HEK293 (cell line): ENCODE data around the gene JOSD2.

Experiments
- CTCF ChIA-PET: fragments of 350-600 bp; formaldehyde crosslinking; extraction: SDS; loops from one replicate; lab custom pipeline; 2021; ENCODE audit warnings: antibody characterized with exemption; lab: Yijun Ruan, JAX
- POLR2A ChIA-PET: fragments of 300-600 bp; formaldehyde crosslinking; extraction: SDS; loops from one replicate; lab custom pipeline; 2020; ENCODE audit warnings: antibody characterized with exemption, inconsistent platforms; lab: Yijun Ruan, JAX
- H3K27ac ChIP-seq: fragments of 200-500 bp; sonication (Bioruptor generic); 2 replicates; pipeline ENCODE4 v1.5.1; 2014; ENCODE audit warnings: low read depth, low read length, control low read depth, inconsistent platforms; ENCODE audit errors: extremely low read depth
- H3K36me3 ChIP-seq, 2 experiments: fragments of 200-500 bp in 1 of 2; sonication (Bioruptor generic) in 1 of 2; 1 replicate in 1 of 2; 2 replicates in 1 of 2; pipeline ENCODE4 v1.5.1; 2014 to 2017; ENCODE audit warnings: inconsistent platforms in 2 of 2, low read length in 2 of 2; ENCODE audit not compliant: control insufficient read depth in 2 of 2, insufficient read depth in 1 of 2
- H3K4me1 ChIP-seq: fragments of 200-500 bp; sonication (Bioruptor generic); 2 replicates; pipeline ENCODE4 v1.5.1; 2014; ENCODE audit warnings: mild to moderate bottlenecking, low read length, inconsistent platforms; ENCODE audit not compliant: control insufficient read depth, insufficient read depth
- H3K4me3 ChIP-seq: 2 replicates; pipeline ENCODE4 v1.5.1; 2011; ENCODE audit warnings: low read depth, mild to moderate bottlenecking, control low read depth, low read length, moderate library complexity
- H3K9me3 ChIP-seq: fragments of 200-500 bp; sonication (Bioruptor generic); 2 replicates; pipeline ENCODE4 v1.5.1; 2014; ENCODE audit warnings: low read depth, low read length, inconsistent platforms; ENCODE audit not compliant: control insufficient read depth, insufficient read depth
- EGR2 ChIP-seq: fragments of 450-650 bp; formaldehyde crosslinking; IDR thresholded peaks from 2 replicates; pipeline ENCODE4 v1.5.1; 2016; ENCODE audit warnings: low read depth, missing biosample characterization, missing genetic modification characterization
- FEZF1 ChIP-seq: fragments of 450-650 bp; formaldehyde crosslinking; IDR thresholded peaks from 2 replicates; pipeline ENCODE4 v1.5.1; 2016; ENCODE audit warnings: missing biosample characterization, missing genetic modification characterization
- MEIS1 ChIP-seq: sonication (generic); formaldehyde crosslinking; IDR thresholded peaks from 2 replicates; pipeline ENCODE4 v1.8.1; 2022; ENCODE audit warnings: missing genetic modification reagents, mild to moderate bottlenecking, borderline replicate concordance
- PRDM1 ChIP-seq: fragments of 450-650 bp; formaldehyde crosslinking; IDR thresholded peaks from 2 replicates; pipeline ENCODE4; 2016; ENCODE audit warnings: missing biosample characterization, missing genetic modification characterization
- RBAK ChIP-seq: fragments of 450-650 bp; formaldehyde crosslinking; IDR thresholded peaks from 2 replicates; pipeline ENCODE4 v1.5.1; 2016; ENCODE audit warnings: missing biosample characterization, missing genetic modification characterization
- SCRT2 ChIP-seq: fragments of 450-650 bp; formaldehyde crosslinking; IDR thresholded peaks from 2 replicates; pipeline ENCODE4 v1.5.1; 2016; ENCODE audit warnings: missing biosample characterization, missing genetic modification characterization
- ZFP69B ChIP-seq: fragments of 450-650 bp; formaldehyde crosslinking; IDR thresholded peaks from 2 replicates; pipeline ENCODE4 v1.5.1; 2016; ENCODE audit warnings: missing biosample characterization, missing genetic modification characterization
- ZNF121 ChIP-seq: fragments of 450-650 bp; formaldehyde crosslinking; IDR thresholded peaks from 2 replicates; pipeline ENCODE4 v1.5.1; 2016; ENCODE audit warnings: missing biosample characterization, missing genetic modification characterization
- ZNF169 ChIP-seq: fragments of 450-650 bp; formaldehyde crosslinking; IDR thresholded peaks from 2 replicates; pipeline ENCODE4 v1.5.1; 2016; ENCODE audit warnings: missing biosample characterization, missing genetic modification characterization
- ZNF202 ChIP-seq: fragments of 450-650 bp; formaldehyde crosslinking; IDR thresholded peaks from 2 replicates; pipeline ENCODE4 v1.5.1; 2016; ENCODE audit warnings: missing biosample characterization, missing genetic modification characterization, borderline replicate concordance
- ZNF23 ChIP-seq: fragments of 450-650 bp; formaldehyde crosslinking; IDR thresholded peaks from 2 replicates; pipeline ENCODE4 v1.5.1; 2016; ENCODE audit warnings: missing biosample characterization, missing genetic modification characterization, borderline replicate concordance
- ZNF239 ChIP-seq: fragments of 450-650 bp; formaldehyde crosslinking; IDR thresholded peaks from 2 replicates; pipeline ENCODE4 v1.5.1; 2016; ENCODE audit warnings: missing biosample characterization, missing genetic modification characterization
- ZNF280D ChIP-seq: fragments of 450-650 bp; formaldehyde crosslinking; IDR thresholded peaks from 2 replicates; pipeline ENCODE4 v1.5.1; 2016; ENCODE audit warnings: missing biosample characterization, missing genetic modification characterization
- ZNF324 ChIP-seq: fragments of 450-650 bp; formaldehyde crosslinking; IDR thresholded peaks from 2 replicates; pipeline ENCODE4 v1.5.1; 2016; ENCODE audit warnings: missing biosample characterization, missing genetic modification characterization
- ZNF366 ChIP-seq: fragments of 450-650 bp; formaldehyde crosslinking; conservative IDR thresholded peaks from 2 replicates; pipeline ENCODE4 v1.5.1; 2016; ENCODE audit warnings: missing biosample characterization, missing genetic modification characterization
- ZNF548 ChIP-seq: fragments of 450-650 bp; formaldehyde crosslinking; IDR thresholded peaks from 2 replicates; pipeline ENCODE4 v1.5.1; 2016; ENCODE audit warnings: missing biosample characterization, missing genetic modification characterization
- ZNF596 ChIP-seq: fragments of 450-650 bp; IDR thresholded peaks from 2 replicates; pipeline ENCODE4 v1.5.0; 2018; ENCODE audit warnings: missing biosample characterization, mild to moderate bottlenecking, missing genetic modification characterization, moderate library complexity
- ZNF626 ChIP-seq: fragments of 450-650 bp; sonication (Bioruptor Pico); formaldehyde crosslinking; IDR thresholded peaks from 2 replicates; pipeline ENCODE4 v1.5.1; 2018; ENCODE audit warnings: missing biosample characterization, missing genetic modification characterization, inconsistent platforms
- ZNF664 ChIP-seq: fragments of 450-650 bp; formaldehyde crosslinking; IDR thresholded peaks from 2 replicates; pipeline ENCODE4 v1.5.1; 2016; ENCODE audit warnings: missing biosample characterization, missing genetic modification characterization
- ZNF776 ChIP-seq: fragments of 450-650 bp; formaldehyde crosslinking; IDR thresholded peaks from 2 replicates; pipeline ENCODE4 v1.5.0; 2017; ENCODE audit warnings: missing biosample characterization, missing genetic modification characterization, borderline replicate concordance
- ZNF777 ChIP-seq: fragments of 450-650 bp; formaldehyde crosslinking; IDR thresholded peaks from 2 replicates; pipeline ENCODE4 v1.5.1; 2017; ENCODE audit warnings: missing biosample characterization, missing genetic modification characterization, borderline replicate concordance
- TF ChIP-seq, protein P1 (sequence below): fragments of 450-650 bp; formaldehyde crosslinking; IDR thresholded peaks from 2 replicates; pipeline ENCODE4 v1.5.1; 2016; ENCODE audit warnings: missing biosample characterization, missing genetic modification characterization
- TF ChIP-seq, protein P2 (sequence below): fragments of 450-650 bp; formaldehyde crosslinking; IDR thresholded peaks from 2 replicates; pipeline ENCODE4 v1.5.1; 2016; ENCODE audit warnings: missing biosample characterization, missing genetic modification characterization
- TF ChIP-seq, protein P3 (sequence below): fragments of 450-650 bp; formaldehyde crosslinking; IDR thresholded peaks from 2 replicates; pipeline ENCODE4 v1.5.1; 2017; ENCODE audit warnings: missing biosample characterization, missing genetic modification characterization
- TF ChIP-seq, protein P4 (sequence below): fragments of 450-650 bp; formaldehyde crosslinking; IDR thresholded peaks from 2 replicates; pipeline ENCODE4 v1.5.1; 2016; ENCODE audit warnings: missing biosample characterization, missing genetic modification characterization, borderline replicate concordance

JOSD2 gene

DNA sequence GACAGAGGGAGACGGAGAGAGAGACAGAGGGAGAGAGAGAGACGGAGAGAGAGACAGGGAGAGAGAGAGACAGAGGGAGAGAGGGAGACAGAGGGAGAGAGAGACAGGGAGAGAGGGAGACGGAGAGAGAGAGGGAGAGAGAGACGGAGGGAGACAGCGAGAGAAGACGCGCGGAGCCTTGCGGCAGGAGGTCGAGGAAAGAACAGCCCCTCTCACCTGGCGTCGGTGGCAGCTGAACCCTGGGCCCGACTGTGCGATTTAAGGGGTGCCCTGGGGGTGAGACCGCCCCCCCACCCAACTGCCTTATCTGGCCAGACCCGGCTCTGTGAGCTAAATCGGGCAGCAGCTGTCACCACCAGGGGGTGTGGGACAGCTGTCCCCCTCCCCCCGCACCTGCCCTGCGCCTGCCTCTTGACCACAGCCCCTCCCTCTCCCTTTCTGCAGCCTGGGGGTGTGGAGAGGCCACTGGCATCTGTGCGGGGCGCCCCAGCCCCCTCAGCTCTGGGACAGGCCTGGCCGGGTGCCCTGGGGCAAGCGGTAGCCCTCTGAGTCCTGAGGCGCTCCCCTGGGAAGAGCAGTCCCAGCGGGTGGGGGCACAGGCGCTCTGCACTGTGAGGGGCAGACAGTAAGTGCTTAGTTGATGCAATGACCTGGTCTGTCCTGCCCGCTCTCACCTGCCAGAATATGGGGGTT lies 10.8 kb downstream of the JOSD2 start (continued):
- TF ChIP-seq, protein P1, sequence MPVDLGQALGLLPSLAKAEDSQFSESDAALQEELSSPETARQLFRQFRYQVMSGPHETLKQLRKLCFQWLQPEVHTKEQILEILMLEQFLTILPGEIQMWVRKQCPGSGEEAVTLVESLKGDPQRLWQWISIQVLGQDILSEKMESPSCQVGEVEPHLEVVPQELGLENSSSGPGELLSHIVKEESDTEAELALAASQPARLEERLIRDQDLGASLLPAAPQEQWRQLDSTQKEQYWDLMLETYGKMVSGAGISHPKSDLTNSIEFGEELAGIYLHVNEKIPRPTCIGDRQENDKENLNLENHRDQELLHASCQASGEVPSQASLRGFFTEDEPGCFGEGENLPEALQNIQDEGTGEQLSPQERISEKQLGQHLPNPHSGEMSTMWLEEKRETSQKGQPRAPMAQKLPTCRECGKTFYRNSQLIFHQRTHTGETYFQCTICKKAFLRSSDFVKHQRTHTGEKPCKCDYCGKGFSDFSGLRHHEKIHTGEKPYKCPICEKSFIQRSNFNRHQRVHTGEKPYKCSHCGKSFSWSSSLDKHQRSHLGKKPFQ: no peak
- TF ChIP-seq MEIS1 (CRISPR knock-in tag) (no peak), SCRT2 (no peak)
- TF ChIP-seq, all 188 proteins: peak for 22

DNA sequence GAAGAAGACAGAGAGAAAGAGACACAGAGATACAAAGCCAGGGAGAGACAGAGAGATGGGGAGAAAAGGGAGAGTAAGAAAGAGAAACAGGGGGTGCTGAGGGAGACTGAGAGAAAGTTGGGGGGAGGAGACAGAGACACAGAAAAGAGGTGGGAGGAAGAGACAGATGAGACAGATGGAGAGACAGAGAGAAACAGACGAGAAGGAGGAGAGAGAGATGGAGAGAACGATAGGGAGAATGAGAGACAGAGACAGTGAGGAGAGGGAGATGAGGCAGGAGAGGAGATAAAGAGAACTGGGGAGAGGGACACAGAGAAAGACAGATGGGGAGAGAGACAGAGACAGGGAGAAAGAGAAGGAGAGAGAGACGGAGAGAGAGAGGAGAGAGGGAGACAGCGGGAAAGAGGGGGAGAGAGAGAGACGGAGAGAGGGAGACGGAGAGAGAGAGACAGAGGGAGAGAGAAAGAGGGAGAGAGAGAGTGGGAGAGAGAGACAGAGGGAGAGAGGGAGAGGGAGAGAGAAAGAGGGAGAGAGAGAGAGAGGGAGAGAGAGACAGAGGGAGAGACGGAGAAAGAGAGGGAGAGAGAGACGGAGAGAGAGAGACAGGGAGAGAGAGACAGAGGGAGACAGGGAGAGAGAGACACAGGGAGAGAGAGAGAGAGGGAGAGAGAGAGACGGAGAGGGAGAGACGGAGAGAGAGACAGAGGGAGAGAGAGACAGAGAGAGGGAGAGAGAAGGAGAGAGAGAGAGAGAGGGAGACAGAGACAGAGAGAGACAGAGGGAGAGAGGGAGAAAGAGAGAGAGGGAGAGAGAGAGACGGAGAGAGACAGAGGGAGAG lies 12.6 kb downstream of the JOSD2 start:
- Histone ChIP-seq H3K27ac (no peak overlapping the region), H3K4me1 (peaks cover 7% of the 10 kb centered on the region), H3K9me3 (no peaks in the 10 kb centered on the region), H3K36me3 (no peaks in the 10 kb centered on the region), H3K4me3 (no peak overlapping the region)
- POLR2A ChIA-PET: no interaction called here
- CTCF ChIA-PET: no interaction called here
- no peak for TF ChIP-seq ZNF121 (tag by site-specific recombination)
- no peak for TF ChIP-seq ZNF548 (tag by site-specific recombination)
- TF ChIP-seq ZNF664 (tag by site-specific recombination): no peak
- TF ChIP-seq, protein P2, sequence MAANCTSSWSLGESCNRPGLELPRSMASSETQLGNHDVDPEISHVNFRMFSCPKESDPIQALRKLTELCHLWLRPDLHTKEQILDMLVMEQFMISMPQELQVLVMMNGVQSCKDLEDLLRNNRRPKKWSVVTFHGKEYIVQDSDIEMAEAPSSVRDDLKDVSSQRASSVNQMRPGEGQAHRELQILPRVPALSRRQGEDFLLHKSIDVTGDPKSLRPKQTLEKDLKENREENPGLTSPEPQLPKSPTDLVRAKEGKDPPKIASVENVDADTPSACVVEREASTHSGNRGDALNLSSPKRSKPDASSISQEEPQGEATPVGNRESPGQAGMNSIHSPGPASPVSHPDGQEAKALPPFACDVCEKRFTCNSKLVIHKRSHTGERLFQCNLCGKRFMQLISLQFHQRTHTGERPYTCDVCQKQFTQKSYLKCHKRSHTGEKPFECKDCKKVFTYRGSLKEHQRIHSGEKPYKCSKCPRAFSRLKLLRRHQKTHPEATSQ (tag by site-specific recombination): no peak
- TF ChIP-seq ZNF169 (tag by site-specific recombination): peak; percentile 99
- peak; percentile 97 for TF ChIP-seq ZNF366
- TF ChIP-seq ZNF626 (tag by site-specific recombination): no peak
- no peak for TF ChIP-seq EGR2 (tag by site-specific recombination)
- no peak for TF ChIP-seq ZNF23 (tag by site-specific recombination)
- TF ChIP-seq FEZF1 (tag by site-specific recombination): no peak
- no peak for TF ChIP-seq SCRT2
- TF ChIP-seq ZFP69B (tag by site-specific recombination): no peak
- TF ChIP-seq, protein P3, sequence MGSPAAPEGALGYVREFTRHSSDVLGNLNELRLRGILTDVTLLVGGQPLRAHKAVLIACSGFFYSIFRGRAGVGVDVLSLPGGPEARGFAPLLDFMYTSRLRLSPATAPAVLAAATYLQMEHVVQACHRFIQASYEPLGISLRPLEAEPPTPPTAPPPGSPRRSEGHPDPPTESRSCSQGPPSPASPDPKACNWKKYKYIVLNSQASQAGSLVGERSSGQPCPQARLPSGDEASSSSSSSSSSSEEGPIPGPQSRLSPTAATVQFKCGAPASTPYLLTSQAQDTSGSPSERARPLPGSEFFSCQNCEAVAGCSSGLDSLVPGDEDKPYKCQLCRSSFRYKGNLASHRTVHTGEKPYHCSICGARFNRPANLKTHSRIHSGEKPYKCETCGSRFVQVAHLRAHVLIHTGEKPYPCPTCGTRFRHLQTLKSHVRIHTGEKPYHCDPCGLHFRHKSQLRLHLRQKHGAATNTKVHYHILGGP (tag by site-specific recombination): no peak
- no peak for TF ChIP-seq ZNF280D (tag by site-specific recombination)
- peak; percentile 98 for TF ChIP-seq ZNF596 (tag by site-specific recombination)
- TF ChIP-seq RBAK: no peak
- no peak for TF ChIP-seq ZNF324 (tag by site-specific recombination)
- no peak for TF ChIP-seq ZNF239 (tag by site-specific recombination)
- TF ChIP-seq ZNF776 (tag by site-specific recombination): no peak
- TF ChIP-seq, protein P4, sequence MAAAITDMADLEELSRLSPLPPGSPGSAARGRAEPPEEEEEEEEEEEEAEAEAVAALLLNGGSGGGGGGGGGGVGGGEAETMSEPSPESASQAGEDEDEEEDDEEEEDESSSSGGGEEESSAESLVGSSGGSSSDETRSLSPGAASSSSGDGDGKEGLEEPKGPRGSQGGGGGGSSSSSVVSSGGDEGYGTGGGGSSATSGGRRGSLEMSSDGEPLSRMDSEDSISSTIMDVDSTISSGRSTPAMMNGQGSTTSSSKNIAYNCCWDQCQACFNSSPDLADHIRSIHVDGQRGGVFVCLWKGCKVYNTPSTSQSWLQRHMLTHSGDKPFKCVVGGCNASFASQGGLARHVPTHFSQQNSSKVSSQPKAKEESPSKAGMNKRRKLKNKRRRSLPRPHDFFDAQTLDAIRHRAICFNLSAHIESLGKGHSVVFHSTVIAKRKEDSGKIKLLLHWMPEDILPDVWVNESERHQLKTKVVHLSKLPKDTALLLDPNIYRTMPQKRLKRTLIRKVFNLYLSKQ (tag by site-specific recombination): no peak
- peak; percentile 98 for TF ChIP-seq PRDM1 (tag by site-specific recombination)
- TF ChIP-seq ZNF777 (tag by site-specific recombination): no peak
- TF ChIP-seq ZNF202 (tag by site-specific recombination): peak; percentile 94
